ENCODE measurements around the gene CDH8. TPM values are rescaled to one million over a fixed set of nuclear protein-coding genes. Genes with fewer than 3 reads are reported as not detected.

CDH8 gene
- total RNA-seq, 2 donors from 2014 or later = not detected

GRCh38 chr16:61654962-61655361, 381.3 kb downstream of the CDH8 start:
- ATAC-seq (no peak), DNase-seq (no peak)
- Mint-ChIP-seq H3K36me3 (ENCODE audit: low read depth) (no peaks in the 10 kb centered on the region), H3K27me3 (no peaks in the 10 kb centered on the region), H3K27ac (no peak overlapping the region), H3K4me1 (no peaks in the 10 kb centered on the region), H3K4me3 (no peak overlapping the region)
- no peaks in the 10 kb centered on the region for H3K9me3 ChIP-seq (ENCODE audit: control insufficient read depth, low read length, poor library complexity, severe bottlenecking)

DNA sequence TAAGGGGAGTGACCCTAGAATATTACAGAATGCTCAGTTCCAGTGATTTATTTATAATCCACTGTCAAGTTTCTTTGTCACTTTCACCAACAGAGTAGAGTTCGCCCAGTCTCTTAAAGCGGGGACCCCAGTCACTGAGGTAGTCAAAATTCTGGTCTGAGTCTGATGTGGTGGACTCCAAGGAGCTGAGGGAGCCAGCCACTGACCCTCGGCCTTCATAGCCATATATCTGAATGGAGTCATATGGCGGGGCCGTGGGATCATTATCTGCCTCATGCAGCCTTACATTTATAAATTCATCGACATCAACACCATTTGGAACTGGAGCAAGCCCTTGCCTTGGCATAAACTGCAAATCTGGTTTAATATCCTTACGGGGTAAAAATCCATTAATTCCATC, 382.7 kb downstream of the CDH8 start:
- no peak overlapping the region for H3K4me3 Mint-ChIP-seq
- ATAC-seq = no peak
- H3K9me3 ChIP-seq (ENCODE audit: control insufficient read depth, low read length, poor library complexity, severe bottlenecking) = no peaks in the 10 kb centered on the region
- no peak overlapping the region for H3K27ac Mint-ChIP-seq
- no peaks in the 10 kb centered on the region for H3K4me1 Mint-ChIP-seq
- H3K36me3 Mint-ChIP-seq (ENCODE audit: low read depth) = no peaks in the 10 kb centered on the region
- no peaks in the 10 kb centered on the region for H3K27me3 Mint-ChIP-seq
- no peak for DNase-seq

GRCh38 chr16:61645561-61645960, 390.7 kb downstream of the CDH8 start:
- DNase-seq = no peak
- Mint-ChIP-seq H3K27me3 (no peaks in the 10 kb centered on the region), H3K36me3 (ENCODE audit: low read depth) (no peaks in the 10 kb centered on the region), H3K4me3 (no peak overlapping the region), H3K27ac (no peak overlapping the region), H3K4me1 (no peaks in the 10 kb centered on the region)
- ATAC-seq = no peak
- H3K9me3 ChIP-seq (ENCODE audit: control insufficient read depth, low read length, poor library complexity, severe bottlenecking) = peaks cover 4% of the 10 kb centered on the region

DNA sequence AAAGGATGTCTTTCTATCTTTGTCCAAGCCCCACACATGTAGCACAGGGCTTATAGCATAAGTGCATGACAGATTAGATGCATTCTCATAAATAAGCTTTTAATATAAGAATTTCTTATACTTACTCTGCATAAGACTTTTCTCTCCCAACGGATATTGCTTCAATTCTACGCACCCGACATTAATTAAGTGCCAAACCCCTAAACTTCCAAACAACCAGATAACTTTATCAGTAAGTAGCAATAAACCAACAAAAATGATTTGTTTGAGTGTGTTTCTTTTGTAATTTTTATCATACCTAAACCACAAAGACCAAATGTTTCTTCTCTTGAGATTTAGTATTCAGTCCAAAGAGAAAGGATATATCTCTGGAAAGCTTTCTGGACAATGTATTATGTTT, 391.5 kb downstream of the CDH8 start:
- peaks cover 4% of the 10 kb centered on the region for H3K9me3 ChIP-seq (ENCODE audit: control insufficient read depth, low read length, poor library complexity, severe bottlenecking)
- H3K27ac Mint-ChIP-seq = no peak overlapping the region
- DNase-seq (no peak), ATAC-seq (no peak)
- H3K4me1 Mint-ChIP-seq = no peaks in the 10 kb centered on the region
- H3K27me3 Mint-ChIP-seq = no peaks in the 10 kb centered on the region
- no peaks in the 10 kb centered on the region for H3K36me3 Mint-ChIP-seq (ENCODE audit: low read depth)
- H3K4me3 Mint-ChIP-seq = no peak overlapping the region

DNA sequence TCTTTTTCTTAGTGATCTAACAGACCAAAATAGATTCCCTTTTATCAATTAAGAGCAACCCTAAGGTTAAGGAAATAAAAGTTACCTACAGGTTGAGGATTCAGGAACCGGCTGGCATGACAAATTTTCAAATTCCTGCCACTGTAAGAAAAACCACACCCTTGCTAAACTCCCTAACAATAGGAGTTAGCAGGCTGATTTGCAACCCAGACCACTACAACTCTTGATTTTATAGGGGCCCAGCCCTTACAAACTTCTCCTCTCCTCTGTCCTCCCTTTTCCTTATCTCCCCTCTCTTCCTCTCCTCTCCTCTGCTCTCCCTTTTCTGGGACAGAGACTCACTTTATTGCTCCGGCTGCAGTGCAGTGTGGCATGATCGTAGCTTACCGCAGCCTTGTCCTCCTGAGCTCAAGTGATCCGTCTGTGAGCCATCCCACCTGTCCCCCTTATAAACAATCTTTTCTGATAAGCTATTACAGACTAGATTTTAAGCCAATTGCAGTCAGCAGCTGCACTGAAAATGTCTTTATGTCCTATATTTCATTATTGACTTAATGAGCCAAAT, 418.9 kb downstream of the CDH8 start:
- H3K4me3 Mint-ChIP-seq = no peak overlapping the region
- no peaks in the 10 kb centered on the region for H3K36me3 Mint-ChIP-seq (ENCODE audit: low read depth)
- H3K9me3 ChIP-seq (ENCODE audit: control insufficient read depth, low read length, poor library complexity, severe bottlenecking) = no peaks in the 10 kb centered on the region
- H3K4me1 Mint-ChIP-seq = no peaks in the 10 kb centered on the region
- DNase-seq (no peak), ATAC-seq (no peak)
- H3K27me3 Mint-ChIP-seq = no peaks in the 10 kb centered on the region
- H3K27ac Mint-ChIP-seq = no peak overlapping the region

GRCh38 chr16:61616088-61616487, 420.1 kb downstream of the CDH8 start:
- ATAC-seq = no peak
- H3K36me3 Mint-ChIP-seq (ENCODE audit: low read depth) = no peaks in the 10 kb centered on the region
- no peaks in the 10 kb centered on the region for H3K4me1 Mint-ChIP-seq
- no peaks in the 10 kb centered on the region for H3K9me3 ChIP-seq (ENCODE audit: control insufficient read depth, low read length, poor library complexity, severe bottlenecking)
- DNase-seq = no peak
- no peak overlapping the region for H3K27ac Mint-ChIP-seq
- H3K27me3 Mint-ChIP-seq = no peaks in the 10 kb centered on the region
- H3K4me3 Mint-ChIP-seq = no peak overlapping the region

GRCh38 chr16:61611847-61612491, 424.3 kb downstream of the CDH8 start:
- no peaks in the 10 kb centered on the region for H3K9me3 ChIP-seq (ENCODE audit: control insufficient read depth, low read length, poor library complexity, severe bottlenecking)
- DNase-seq = no peak
- Mint-ChIP-seq H3K27ac (no peak overlapping the region), H3K4me3 (no peak overlapping the region), H3K36me3 (ENCODE audit: low read depth) (no peaks in the 10 kb centered on the region), H3K27me3 (no peaks in the 10 kb centered on the region), H3K4me1 (no peaks in the 10 kb centered on the region)
- ATAC-seq = no peak

DNA sequence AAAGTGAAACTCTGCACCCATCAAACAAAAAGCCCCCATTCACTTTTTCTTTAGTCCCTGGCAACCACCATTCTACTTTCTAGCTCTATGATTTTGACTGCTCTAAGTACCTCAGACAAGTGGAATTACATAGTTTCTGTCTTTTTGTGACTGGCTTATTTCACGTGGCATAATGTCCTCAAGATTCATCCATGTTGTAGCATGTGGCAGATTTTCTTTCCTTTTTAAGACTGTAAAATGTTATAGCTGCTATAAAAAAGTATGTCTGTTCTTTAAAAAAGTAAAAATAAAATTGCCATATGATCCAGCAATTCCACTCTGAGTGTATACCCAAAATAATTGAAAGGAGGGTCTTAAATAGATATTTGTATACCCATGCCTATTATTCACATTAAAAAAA, 429.7 kb downstream of the CDH8 start:
- no peak for ATAC-seq
- no peaks in the 10 kb centered on the region for H3K4me1 Mint-ChIP-seq

More for the DNA sequence above, 429.7 kb downstream of the CDH8 start:
- no peaks in the 10 kb centered on the region for H3K9me3 ChIP-seq (ENCODE audit: control insufficient read depth, low read length, poor library complexity, severe bottlenecking)
- DNase-seq = no peak
- Mint-ChIP-seq H3K27ac (no peak overlapping the region), H3K36me3 (ENCODE audit: low read depth) (no peaks in the 10 kb centered on the region), H3K27me3 (no peaks in the 10 kb centered on the region), H3K4me3 (no peak overlapping the region)
